ENCODE results near the gene BCL11B.

The BCL11B gene

GRCh38 chr14:99163446-99163845 lies 108.6 kb downstream of the BCL11B start:
- DNase-seq (ENCODE audit: low read depth in 2 of 2) = no peak

GRCh38 chr14:99159341-99160340 lies 112.4 kb downstream of the BCL11B start:
- DNase-seq (ENCODE audit: low read depth in 2 of 2) = no peak

- DNase-seq (ENCODE audit: low read depth in 2 of 2) = no peak
Measured at GRCh38 chr14:99158646-99159165, 113.3 kb downstream of the BCL11B start.

- DNase-seq (ENCODE audit: low read depth in 2 of 2) = no peak
Measured at GRCh38 chr14:99158150-99158549, 113.8 kb downstream of the BCL11B start.

GRCh38 chr14:99157676-99158075 lies 114.3 kb downstream of the BCL11B start:
- DNase-seq (ENCODE audit: low read depth in 2 of 2) = no peak

- DNase-seq (ENCODE audit: low read depth in 2 of 2) = no peak
Measured at GRCh38 chr14:99157246-99157645, 114.8 kb downstream of the BCL11B start.

GRCh38 chr14:99156814-99157213 lies 115.2 kb downstream of the BCL11B start:
- DNase-seq (ENCODE audit: low read depth in 2 of 2) = no peak

GRCh38 chr14:99156090-99156425 lies 115.9 kb downstream of the BCL11B start:
- DNase-seq (ENCODE audit: low read depth in 2 of 2) = no peak

GRCh38 chr14:99155173-99156089 lies 116.6 kb downstream of the BCL11B start:
- DNase-seq (ENCODE audit: low read depth in 2 of 2) = no peak

GRCh38 chr14:99150236-99150635 lies 121.8 kb downstream of the BCL11B start:
- DNase-seq (ENCODE audit: low read depth in 2 of 2) = no peak

GRCh38 chr14:99148861-99149610 lies 123.0 kb downstream of the BCL11B start:
- no peak for DNase-seq (ENCODE audit: low read depth in 2 of 2)

GRCh38 chr14:99148131-99148530 lies 123.9 kb downstream of the BCL11B start:
- DNase-seq (ENCODE audit: low read depth in 2 of 2) = no peak

- no peak for DNase-seq (ENCODE audit: low read depth in 2 of 2)
Measured at GRCh38 chr14:99147366-99147740, 124.6 kb downstream of the BCL11B start.

GRCh38 chr14:99146616-99147365 lies 125.2 kb downstream of the BCL11B start:
- DNase-seq (ENCODE audit: low read depth in 2 of 2) = no peak

GRCh38 chr14:99145307-99145706 lies 126.7 kb downstream of the BCL11B start:
- DNase-seq (ENCODE audit: low read depth in 2 of 2) = no peak

- no peak for DNase-seq (ENCODE audit: low read depth in 2 of 2)
Measured at GRCh38 chr14:99143793-99144192, 128.2 kb downstream of the BCL11B start.

- DNase-seq (ENCODE audit: low read depth in 2 of 2) = no peak
Measured at GRCh38 chr14:99143126-99143525, 128.9 kb downstream of the BCL11B start.

GRCh38 chr14:99141236-99141635 lies 130.8 kb downstream of the BCL11B start:
- DNase-seq (ENCODE audit: low read depth in 2 of 2) = no peak

GRCh38 chr14:99138999-99139865 lies 132.8 kb downstream of the BCL11B start:
- DNase-seq (ENCODE audit: low read depth in 2 of 2) = no peak

Measured in stimulated activated CD4-positive, alpha-beta T cell treated with anti-CD3 and anti-CD28 coated beads, Interleukin-4, amount 100 ng/mL, for 48 hours (primary cell).